PC-3 (cell line): ENCODE data around the gene STRIP2.

Source experiments
- EZH2 ChIP-seq: fragments of 300-600 bp; sonication (generic); IDR thresholded peaks from one replicate; pipeline ENCODE4 v1.6.1; 2017; ENCODE audit warnings: antibody characterized with exemption, mild to moderate bottlenecking, low read length; ENCODE audit not compliant: unreplicated experiment
- TF ChIP-seq, protein P1 (sequence below): fragments of 300-600 bp; sonication (generic); conservative IDR thresholded peaks from 2 replicates; pipeline ENCODE4 v1.5.1; 2017; ENCODE audit warnings: antibody characterized with exemption, low read depth, mild to moderate bottlenecking, low read length

DNA sequence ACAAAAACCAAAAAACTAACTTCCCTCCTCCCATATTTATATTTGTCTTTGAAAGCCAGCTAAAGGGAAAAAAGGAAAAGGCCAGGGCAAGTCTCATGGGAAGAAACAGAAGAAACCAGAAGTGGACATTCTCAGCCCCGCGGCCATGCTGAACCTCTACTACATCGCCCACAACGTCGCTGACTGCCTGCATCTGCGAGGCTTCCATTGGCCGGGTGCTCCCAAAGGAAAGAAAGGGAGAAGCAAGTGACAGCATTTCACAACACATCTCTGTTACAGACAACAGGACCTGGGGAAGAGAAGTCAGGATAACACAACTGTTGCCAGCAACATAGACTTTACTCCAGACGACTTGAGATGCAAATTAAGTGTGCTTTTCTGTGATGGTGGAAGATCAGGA, 78.0 kb downstream of the STRIP2 start:
- TF ChIP-seq, protein P1, sequence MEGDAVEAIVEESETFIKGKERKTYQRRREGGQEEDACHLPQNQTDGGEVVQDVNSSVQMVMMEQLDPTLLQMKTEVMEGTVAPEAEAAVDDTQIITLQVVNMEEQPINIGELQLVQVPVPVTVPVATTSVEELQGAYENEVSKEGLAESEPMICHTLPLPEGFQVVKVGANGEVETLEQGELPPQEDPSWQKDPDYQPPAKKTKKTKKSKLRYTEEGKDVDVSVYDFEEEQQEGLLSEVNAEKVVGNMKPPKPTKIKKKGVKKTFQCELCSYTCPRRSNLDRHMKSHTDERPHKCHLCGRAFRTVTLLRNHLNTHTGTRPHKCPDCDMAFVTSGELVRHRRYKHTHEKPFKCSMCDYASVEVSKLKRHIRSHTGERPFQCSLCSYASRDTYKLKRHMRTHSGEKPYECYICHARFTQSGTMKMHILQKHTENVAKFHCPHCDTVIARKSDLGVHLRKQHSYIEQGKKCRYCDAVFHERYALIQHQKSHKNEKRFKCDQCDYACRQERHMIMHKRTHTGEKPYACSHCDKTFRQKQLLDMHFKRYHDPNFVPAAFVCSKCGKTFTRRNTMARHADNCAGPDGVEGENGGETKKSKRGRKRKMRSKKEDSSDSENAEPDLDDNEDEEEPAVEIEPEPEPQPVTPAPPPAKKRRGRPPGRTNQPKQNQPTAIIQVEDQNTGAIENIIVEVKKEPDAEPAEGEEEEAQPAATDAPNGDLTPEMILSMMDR, result no peak
- TF ChIP-seq EZH2, result no peak
